ENCODE results near the gene CDK11A. TPM values are rescaled to one million over a fixed set of nuclear protein-coding genes. Genes with fewer than 3 reads are reported as not detected.

The CDK11A gene
- polyA plus RNA-seq, 1 of the 3 experiments (the other 2 are of a cell fraction) = 24.0 TPM

DNA sequence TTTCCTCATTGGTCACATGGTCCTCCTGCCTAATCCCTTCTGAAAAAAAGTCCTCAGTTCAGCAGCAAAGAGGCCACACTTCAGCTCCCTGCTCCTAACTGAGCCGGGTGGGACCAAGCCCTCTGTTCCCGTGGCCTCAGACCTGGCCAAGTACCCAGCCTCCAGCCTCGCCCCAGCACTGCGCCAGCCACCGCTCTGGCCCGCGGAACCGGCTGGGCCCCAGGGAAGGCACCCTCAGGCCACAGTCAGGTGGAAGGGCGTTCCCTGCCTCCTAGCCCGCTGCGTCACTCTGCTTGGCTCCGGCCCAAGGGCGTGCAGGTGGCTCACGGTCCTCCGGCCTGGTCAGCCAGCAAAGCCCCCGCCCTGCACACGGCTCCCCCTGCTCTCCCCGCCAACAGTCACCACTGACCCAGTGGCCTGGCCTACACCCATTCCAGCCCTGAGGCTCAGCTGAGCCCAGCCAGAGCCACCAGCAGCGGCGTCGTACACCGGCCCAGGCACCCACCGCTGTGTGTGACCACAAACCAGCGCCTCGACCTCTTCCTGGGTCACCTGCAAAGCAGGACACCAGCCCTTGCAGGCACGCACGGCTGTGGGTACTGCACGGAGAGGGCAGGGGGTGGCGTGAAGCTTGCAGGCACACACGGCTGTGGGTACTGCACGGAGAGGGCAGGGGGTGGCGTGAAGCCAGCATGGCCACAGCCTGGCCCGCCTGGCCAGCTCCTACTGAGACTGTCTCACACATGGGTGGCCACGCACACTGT lies 34.7 kb upstream of the CDK11A start:
- no peak overlapping the region for H3K9ac ChIP-seq
- no peak overlapping the region for H2AFZ ChIP-seq (ENCODE audit: low read depth)
- peak overlapping the region in 1 of 2 experiments; percentile 31; a peak in 1 of 4 replicates for H3K27ac ChIP-seq (ENCODE audit: low read depth in 2 of 2, low read length in 1 of 2)
- no peak for DNase-seq
- H3F3A ChIP-seq (replicated peaks; ENCODE audit: insufficient read depth) = no peaks in the 10 kb centered on the region
- H3K27me3 ChIP-seq (ENCODE audit: insufficient read depth) = no peaks in the 10 kb centered on the region
- H4K20me1 ChIP-seq (ENCODE audit: insufficient read depth) = no peaks in the 10 kb centered on the region
- H3K9me2 ChIP-seq = no peaks in the 10 kb centered on the region
- no peaks in the 10 kb centered on the region for H3K9me3 ChIP-seq
- peaks cover 0 to 4% of the 10 kb centered on the region in 2 experiments; a peak in 1 of 4 replicates for H3K4me1 ChIP-seq (ENCODE audit: control insufficient read depth in 1 of 2, insufficient read depth in 2 of 2, low read depth in 1 of 2, low read length in 1 of 2)
- TF ChIP-seq FOXJ3 (CRISPR knock-in tag; IDR thresholded peaks at IDR 0.05) (no peak), USF1 (IDR thresholded peaks at IDR 0.05; ENCODE audit: borderline replicate concordance, low read depth) (no peak), ELF1 (IDR thresholded peaks at IDR 0.05) (no peak), RXRA (IDR thresholded peaks at IDR 0.05; ENCODE audit: borderline replicate concordance, low read depth) (no peak), TEAD4 (IDR thresholded peaks at IDR 0.05; ENCODE audit: borderline replicate concordance, insufficient read depth) (no peak), GATA2 (CRISPR knock-in tag; IDR thresholded peaks at IDR 0.05) (no peak), NRF1 (IDR thresholded peaks at IDR 0.05; ENCODE audit: low read depth, low read length) (no peak), CHD2 (IDR thresholded peaks at IDR 0.05; ENCODE audit: low read length, partially characterized antibody) (no peak), NFIC (IDR thresholded peaks at IDR 0.05; ENCODE audit: borderline replicate concordance) (no peak)
- ChIA-PET CTCF (interaction anchor here (1.0 to 1.6 kb wide), 6 partner anchors 9 to 150 kb away, joined by 3 to 6 read pairs (median 3); no protein-coding TSS in a partner anchor), POLR2A (no interaction called here)
- no peak overlapping the region for H3K4me3 ChIP-seq (ENCODE audit: low read depth in 2 of 2, low read length in 1 of 2)
- peaks cover 12% of the 10 kb centered on the region; the same call in 1 of the 2 replicates for H3K79me2 ChIP-seq (ENCODE audit: insufficient read depth)
- H3K4me2 ChIP-seq = no peak overlapping the region
- WGBS (ENCODE audit: low lambda C conversion rate) = 80% methylated on average over 7 of the region's 34 CpGs
- H3K36me3 ChIP-seq (replicated peaks in 1 of 2; ENCODE audit: control insufficient read depth in 1 of 2, insufficient read depth in 2 of 2, low read length in 1 of 2) = peaks cover 0 to 54% of the 10 kb centered on the region in 2 experiments

DNA sequence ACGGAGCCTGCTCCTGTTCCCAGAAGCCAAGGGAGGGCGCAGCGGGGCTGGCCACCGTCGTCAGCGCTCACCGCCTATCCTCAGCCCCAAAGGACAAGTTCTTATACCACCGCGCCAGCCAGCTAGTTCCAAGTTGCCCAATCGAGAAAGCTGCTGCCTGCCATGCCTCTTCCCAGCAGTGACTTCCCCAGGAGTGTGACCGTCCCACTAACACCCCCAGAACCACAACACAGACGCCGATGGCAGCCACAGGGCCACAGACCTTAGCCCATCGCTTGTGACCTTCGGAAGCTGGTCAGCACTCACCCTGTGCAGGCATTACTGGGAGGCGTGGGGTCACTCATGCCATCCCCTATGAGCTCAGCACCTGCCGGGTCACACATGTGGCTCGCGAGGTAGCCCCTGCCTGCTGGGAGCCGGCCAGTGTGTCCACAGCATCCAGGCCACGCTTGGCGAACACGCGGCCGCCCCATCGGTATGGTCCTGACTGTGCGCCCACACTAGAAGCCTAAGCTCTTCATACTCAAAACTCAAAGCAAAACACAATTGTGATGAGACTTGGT lies 34.0 kb upstream of the CDK11A start:
- Histone ChIP-seq H3K36me3 (replicated peaks in 1 of 2; ENCODE audit: control insufficient read depth in 1 of 2, insufficient read depth in 2 of 2, low read length in 1 of 2) (peaks cover 0 to 61% of the 10 kb centered on the region in 2 experiments), H3K27ac (ENCODE audit: low read depth in 2 of 2, low read length in 1 of 2) (no peak overlapping the region), H3K4me3 (ENCODE audit: low read depth in 2 of 2, low read length in 1 of 2) (no peak overlapping the region), H3F3A (replicated peaks; ENCODE audit: insufficient read depth) (no peaks in the 10 kb centered on the region), H3K9me2 (no peaks in the 10 kb centered on the region), H3K9ac (no peak overlapping the region), H3K27me3 (ENCODE audit: insufficient read depth) (no peaks in the 10 kb centered on the region), H4K20me1 (ENCODE audit: insufficient read depth) (no peaks in the 10 kb centered on the region), H3K4me1 (ENCODE audit: control insufficient read depth in 1 of 2, insufficient read depth in 2 of 2, low read depth in 1 of 2, low read length in 1 of 2) (peaks cover 0 to 4% of the 10 kb centered on the region in 2 experiments; a peak in 1 of 4 replicates), H2AFZ (ENCODE audit: low read depth) (no peak overlapping the region), H3K9me3 (no peaks in the 10 kb centered on the region), H3K4me2 (no peak overlapping the region), H3K79me2 (ENCODE audit: insufficient read depth) (0 out of 2 replicates have a peak, but pooled peaks cover 6% of the 10 kb centered on the region)
- 93% methylated on average over 15 of the region's 27 CpGs for WGBS (ENCODE audit: low lambda C conversion rate)
- ChIA-PET POLR2A (no interaction called here), CTCF (interaction anchor here (1.3 to 1.4 kb wide), 4 partner anchors 9 to 150 kb away, joined by 3 to 4 read pairs (median 3); no protein-coding TSS in a partner anchor)
- DNase-seq = no peak
- TF ChIP-seq RFX5 (IDR thresholded peaks at IDR 0.05; ENCODE audit: low read length) = no peak
- TF ChIP-seq RCOR1 (IDR thresholded peaks at IDR 0.05; ENCODE audit: low read length) = no peak
- TF ChIP-seq MEF2A (IDR thresholded peaks at IDR 0.05; ENCODE audit: borderline replicate concordance, low read depth) = no peak
- TF ChIP-seq FOXJ3 (CRISPR knock-in tag; IDR thresholded peaks at IDR 0.05) = no peak
- TF ChIP-seq, protein P1, sequence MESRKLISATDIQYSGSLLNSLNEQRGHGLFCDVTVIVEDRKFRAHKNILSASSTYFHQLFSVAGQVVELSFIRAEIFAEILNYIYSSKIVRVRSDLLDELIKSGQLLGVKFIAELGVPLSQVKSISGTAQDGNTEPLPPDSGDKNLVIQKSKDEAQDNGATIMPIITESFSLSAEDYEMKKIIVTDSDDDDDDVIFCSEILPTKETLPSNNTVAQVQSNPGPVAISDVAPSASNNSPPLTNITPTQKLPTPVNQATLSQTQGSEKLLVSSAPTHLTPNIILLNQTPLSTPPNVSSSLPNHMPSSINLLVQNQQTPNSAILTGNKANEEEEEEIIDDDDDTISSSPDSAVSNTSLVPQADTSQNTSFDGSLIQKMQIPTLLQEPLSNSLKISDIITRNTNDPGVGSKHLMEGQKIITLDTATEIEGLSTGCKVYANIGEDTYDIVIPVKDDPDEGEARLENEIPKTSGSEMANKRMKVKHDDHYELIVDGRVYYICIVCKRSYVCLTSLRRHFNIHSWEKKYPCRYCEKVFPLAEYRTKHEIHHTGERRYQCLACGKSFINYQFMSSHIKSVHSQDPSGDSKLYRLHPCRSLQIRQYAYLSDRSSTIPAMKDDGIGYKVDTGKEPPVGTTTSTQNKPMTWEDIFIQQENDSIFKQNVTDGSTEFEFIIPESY (IDR thresholded peaks at IDR 0.05; ENCODE audit: borderline replicate concordance, low read depth) = no peak
- no peak for TF ChIP-seq SMC3 (IDR thresholded peaks at IDR 0.05; ENCODE audit: low read depth, low read length)
- no peak for TF ChIP-seq USF1 (IDR thresholded peaks at IDR 0.05; ENCODE audit: borderline replicate concordance, low read depth)
- no peak for TF ChIP-seq FOSL2 (IDR thresholded peaks at IDR 0.05; ENCODE audit: borderline replicate concordance, low read depth)
- TF ChIP-seq, protein P2, sequence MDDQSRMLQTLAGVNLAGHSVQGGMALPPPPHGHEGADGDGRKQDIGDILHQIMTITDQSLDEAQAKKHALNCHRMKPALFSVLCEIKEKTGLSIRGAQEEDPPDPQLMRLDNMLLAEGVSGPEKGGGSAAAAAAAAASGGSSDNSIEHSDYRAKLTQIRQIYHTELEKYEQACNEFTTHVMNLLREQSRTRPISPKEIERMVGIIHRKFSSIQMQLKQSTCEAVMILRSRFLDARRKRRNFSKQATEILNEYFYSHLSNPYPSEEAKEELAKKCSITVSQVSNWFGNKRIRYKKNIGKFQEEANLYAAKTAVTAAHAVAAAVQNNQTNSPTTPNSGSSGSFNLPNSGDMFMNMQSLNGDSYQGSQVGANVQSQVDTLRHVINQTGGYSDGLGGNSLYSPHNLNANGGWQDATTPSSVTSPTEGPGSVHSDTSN (IDR thresholded peaks at IDR 0.05) = no peak
- TF ChIP-seq ELF1 (IDR thresholded peaks at IDR 0.05) = no peak

Measured in SK-N-SH (cell line).